ENCODE measurements around the gene RANBP17. TPM values are rescaled to one million over a fixed set of nuclear protein-coding genes. Genes with fewer than 3 reads are reported as not detected.
"Not testable (repeated sequence)": the region's sequence is repeated elsewhere in the genome, so short reads cannot be mapped to it uniquely, and the experiment has no call there.

RANBP17 gene
- total and polyA plus RNA-seq, 8 donors: 3.5 to 11.3 (median 7.9) TPM

DNA sequence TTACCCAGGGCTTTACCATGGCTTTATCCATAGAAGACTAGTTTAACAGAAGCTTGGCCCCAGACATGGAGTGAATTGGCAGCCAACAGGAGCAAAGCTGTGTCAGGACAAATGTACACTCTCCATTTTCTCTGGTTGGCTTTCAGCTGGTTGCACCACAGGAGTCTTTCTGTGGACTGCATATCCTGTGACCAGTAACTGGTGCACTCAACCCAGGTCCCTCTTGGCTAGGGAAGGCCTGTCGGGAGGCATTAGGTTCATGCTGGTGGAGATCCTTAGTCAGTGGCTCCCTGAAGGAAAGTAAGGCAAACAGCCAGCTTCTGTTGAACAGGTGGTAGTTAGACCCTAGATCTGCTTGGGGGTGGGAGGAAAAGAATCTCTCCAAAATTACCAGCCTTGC is 300.3 kb downstream of the RANBP17 start:
- intact Hi-C loops (cut with DNase I): no loop called here
- TF ChIP-seq, protein P1, sequence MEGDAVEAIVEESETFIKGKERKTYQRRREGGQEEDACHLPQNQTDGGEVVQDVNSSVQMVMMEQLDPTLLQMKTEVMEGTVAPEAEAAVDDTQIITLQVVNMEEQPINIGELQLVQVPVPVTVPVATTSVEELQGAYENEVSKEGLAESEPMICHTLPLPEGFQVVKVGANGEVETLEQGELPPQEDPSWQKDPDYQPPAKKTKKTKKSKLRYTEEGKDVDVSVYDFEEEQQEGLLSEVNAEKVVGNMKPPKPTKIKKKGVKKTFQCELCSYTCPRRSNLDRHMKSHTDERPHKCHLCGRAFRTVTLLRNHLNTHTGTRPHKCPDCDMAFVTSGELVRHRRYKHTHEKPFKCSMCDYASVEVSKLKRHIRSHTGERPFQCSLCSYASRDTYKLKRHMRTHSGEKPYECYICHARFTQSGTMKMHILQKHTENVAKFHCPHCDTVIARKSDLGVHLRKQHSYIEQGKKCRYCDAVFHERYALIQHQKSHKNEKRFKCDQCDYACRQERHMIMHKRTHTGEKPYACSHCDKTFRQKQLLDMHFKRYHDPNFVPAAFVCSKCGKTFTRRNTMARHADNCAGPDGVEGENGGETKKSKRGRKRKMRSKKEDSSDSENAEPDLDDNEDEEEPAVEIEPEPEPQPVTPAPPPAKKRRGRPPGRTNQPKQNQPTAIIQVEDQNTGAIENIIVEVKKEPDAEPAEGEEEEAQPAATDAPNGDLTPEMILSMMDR (IDR thresholded peaks at IDR 0.05): no peak
- H3K9me3 ChIP-seq: no peaks in the 10 kb centered on the region
- WGBS, 2 donors: 92 to 100% methylated on average over 1 of the region's 1 CpG
- H3K27me3 ChIP-seq: no peaks in the 10 kb centered on the region
- no peak overlapping the region for H3K4me3 ChIP-seq
- FAIRE-seq (no peak), ATAC-seq (no peak), DNase-seq (no peak)
- H3K36me3 ChIP-seq: no peaks in the 10 kb centered on the region
- no peak overlapping the region for H3K27ac ChIP-seq
- no peaks in the 10 kb centered on the region for H3K4me1 ChIP-seq

GRCh38 chr5:171162596-171162995 is 300.8 kb downstream of the RANBP17 start:
- no peak for FAIRE-seq
- no peak for ATAC-seq

DNA sequence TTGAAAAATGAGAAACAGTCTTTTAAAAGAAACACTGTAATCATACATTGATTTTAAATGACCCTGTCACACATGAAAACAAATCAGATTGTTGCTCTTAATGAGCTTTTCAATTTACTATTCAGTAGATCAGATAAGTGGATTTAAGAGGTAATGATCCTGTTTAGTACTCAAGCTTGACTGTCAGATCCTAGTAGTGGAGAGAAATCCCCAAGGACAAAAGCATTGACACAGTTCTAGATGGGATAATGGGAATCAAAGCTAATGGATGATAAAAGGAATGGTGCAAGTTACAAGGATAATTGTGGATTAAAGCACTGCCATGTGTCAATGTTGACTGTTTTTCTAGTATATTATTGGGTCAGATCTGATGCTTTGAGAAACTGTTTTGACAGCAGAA is 304.9 kb downstream of the RANBP17 start:
- FAIRE-seq (no peak), DNase-seq (no peak), ATAC-seq (no peak)
- no peak overlapping the region for H3K27ac ChIP-seq
- intact Hi-C loops (cut with DNase I): no loop called here
- TF ChIP-seq, protein P1 (IDR thresholded peaks at IDR 0.05): no peak
- H3K9me3 ChIP-seq: no peaks in the 10 kb centered on the region
- no peak overlapping the region for H3K4me3 ChIP-seq
- no peaks in the 10 kb centered on the region for H3K27me3 ChIP-seq
- H3K4me1 ChIP-seq: no peaks in the 10 kb centered on the region
- no peaks in the 10 kb centered on the region for H3K36me3 ChIP-seq

More at GRCh38 chr5:171162596-171162995, 300.8 kb downstream of the RANBP17 start:
- Histone ChIP-seq H3K4me1 (no peaks in the 10 kb centered on the region), H3K36me3 (no peaks in the 10 kb centered on the region), H3K27me3 (no peaks in the 10 kb centered on the region), H3K4me3 (no peak overlapping the region), H3K9me3 (no peaks in the 10 kb centered on the region), H3K27ac (no peak overlapping the region)
- intact Hi-C loops (cut with DNase I): no loop called here
- TF ChIP-seq, protein P1 (IDR thresholded peaks at IDR 0.05): no peak
- 88 to 90% methylated on average over 1 of the region's 1 CpG for WGBS, 2 donors
- DNase-seq: no peak

GRCh38 chr5:171168171-171168570 is 306.4 kb downstream of the RANBP17 start:
- intact Hi-C loops (cut with DNase I): no loop called here
- H3K9me3 ChIP-seq: no peaks in the 10 kb centered on the region
- no peak overlapping the region for H3K4me3 ChIP-seq
- WGBS, 2 donors: 84 to 93% methylated on average over 4 of the region's 4 CpGs
- FAIRE-seq: no peak
- no peak overlapping the region for H3K27ac ChIP-seq
- H3K36me3 ChIP-seq: no peaks in the 10 kb centered on the region
- no peaks in the 10 kb centered on the region for H3K27me3 ChIP-seq
- ATAC-seq: no peak
- TF ChIP-seq, protein P1 (IDR thresholded peaks at IDR 0.05): no peak
- DNase-seq: no peak
- H3K4me1 ChIP-seq: no peaks in the 10 kb centered on the region

- H3K9me3 ChIP-seq; H3K36me3 ChIP-seq; DNase-seq; FAIRE-seq; H3K27ac ChIP-seq; H3K4me1 ChIP-seq; ATAC-seq; intact Hi-C loops (cut with DNase I); H3K4me3 ChIP-seq; H3K27me3 ChIP-seq: not testable (repeated sequence)
- WGBS, 2 donors: 95 to 100% methylated on average over 2 of the region's 2 CpGs
These were observed 313.1 kb downstream of the RANBP17 start for GRCh38 chr5:171174960-171175359.

GRCh38 chr5:171175746-171176145 is 313.9 kb downstream of the RANBP17 start:
- no peak overlapping the region for H3K27ac ChIP-seq
- H3K36me3 ChIP-seq: no peaks in the 10 kb centered on the region
- TF ChIP-seq, protein P1 (IDR thresholded peaks at IDR 0.05): no peak
- intact Hi-C loops (cut with DNase I): no loop called here
- DNase-seq (no peak), ATAC-seq (no peak), FAIRE-seq (no peak)
- 85 to 88% methylated on average over 3 of the region's 3 CpGs for WGBS, 2 donors
- H3K4me3 ChIP-seq: no peak overlapping the region
- H3K4me1 ChIP-seq: no peaks in the 10 kb centered on the region
- no peaks in the 10 kb centered on the region for H3K27me3 ChIP-seq
- H3K9me3 ChIP-seq: no peaks in the 10 kb centered on the region

GRCh38 chr5:171178190-171178589 is 316.4 kb downstream of the RANBP17 start:
- DNase-seq; H3K4me3 ChIP-seq; FAIRE-seq; H3K27ac ChIP-seq; ATAC-seq; H3K4me1 ChIP-seq; H3K27me3 ChIP-seq; H3K9me3 ChIP-seq; H3K36me3 ChIP-seq; intact Hi-C loops (cut with DNase I): not testable (repeated sequence)
- 91 to 92% methylated on average over 5 of the region's 5 CpGs for WGBS, 2 donors

All from pancreas (tissue), 10 donors.